ENCODE measurements around the gene BLMH. TPM values are rescaled to one million over a fixed set of nuclear protein-coding genes. Genes with fewer than 3 reads are reported as not detected.

Gene BLMH
- total RNA-seq, 1 experiment from 2014 or later: 51.2 TPM

- no peak overlapping the region for H3K27ac ChIP-seq (ENCODE audit: low read depth, low read length)
- H4K20me1 ChIP-seq (ENCODE audit: insufficient read depth): no peaks in the 10 kb centered on the region
- ATAC-seq (no peak), DNase-seq (ENCODE audit: low read depth, low spot score) (no peak)
- no TSS peak for BruUV-seq (replicated peaks)
- no peaks in the 10 kb centered on the region for H3K79me2 ChIP-seq (ENCODE audit: insufficient read depth, low read length)
- no peak overlapping the region for H3K4me2 ChIP-seq (ENCODE audit: low read length)
- H3K9ac ChIP-seq (ENCODE audit: low read length): no peak overlapping the region
- no peaks in the 10 kb centered on the region for H3K9me3 ChIP-seq (ENCODE audit: control insufficient read depth in 1 of 2, insufficient read depth in 1 of 2, low read depth in 1 of 2, low read length in 2 of 2)
- ChIA-PET RAD21 (ENCODE audit: low non-redundant PET in 1 of 2, low total read pairs in 2 of 2, uncharacterized antibody in 2 of 2, unreplicated experiment in 2 of 2) (no interaction called here), POLR2A (no interaction called here), CTCF (interaction anchor here (1.4 kb wide), 1 partner anchor 170 kb away, joined by 3 read pairs; no protein-coding TSS in a partner anchor)
- H3K36me3 ChIP-seq (ENCODE audit: control insufficient read depth in 1 of 2, insufficient read depth in 2 of 2, low read length in 2 of 2): peaks cover 37 to 42% of the 10 kb centered on the region in 2 experiments; a peak in 3 of 4 replicates
- no peaks in the 10 kb centered on the region for H3K4me1 ChIP-seq (ENCODE audit: control insufficient read depth in 1 of 2, insufficient read depth in 2 of 2, low read length in 2 of 2)
- TF ChIP-seq SRF (IDR thresholded peaks at IDR 0.05; ENCODE audit: low read depth): no peak
- no peak for TF ChIP-seq YY1 (IDR thresholded peaks at IDR 0.05; ENCODE audit: extremely low read depth, insufficient replicate concordance, low read depth, low read length)
- no peak for TF ChIP-seq CBX3 (IDR thresholded peaks at IDR 0.05; ENCODE audit: low read depth)
- no peak for TF ChIP-seq JUND (IDR thresholded peaks at IDR 0.05)
- intact Hi-C loops (cut with micrococcal nuclease): no loop called here
- H2AFZ ChIP-seq (ENCODE audit: low read depth, low read length, poor library complexity, severe bottlenecking): no peak overlapping the region
- no peaks in the 10 kb centered on the region for H3K9me2 ChIP-seq (ENCODE audit: insufficient read depth)
- H3K4me3 ChIP-seq (replicated peaks in 1 of 2; ENCODE audit: low read depth in 1 of 2, low read length in 2 of 2): no peak overlapping the region
- no peaks in the 10 kb centered on the region for H3K27me3 ChIP-seq (ENCODE audit: insufficient read depth, low read length)
Observed at GRCh38 chr17:30274887-30275286, 16.9 kb downstream of the BLMH start.

- H3K79me2 ChIP-seq (ENCODE audit: insufficient read depth, low read length): no peaks in the 10 kb centered on the region
- H3K27me3 ChIP-seq (ENCODE audit: insufficient read depth, low read length): no peaks in the 10 kb centered on the region
- H3K9me3 ChIP-seq (ENCODE audit: control insufficient read depth in 1 of 2, insufficient read depth in 1 of 2, low read depth in 1 of 2, low read length in 2 of 2): no peaks in the 10 kb centered on the region
- H3K27ac ChIP-seq (ENCODE audit: low read depth, low read length): no peak overlapping the region
- intact Hi-C loops (cut with micrococcal nuclease): no loop called here
- DNase-seq (ENCODE audit: low read depth, low spot score): no peak
- CTCF ChIA-PET: no interaction called here
- RAD21 ChIA-PET (ENCODE audit: low non-redundant PET in 1 of 2, low total read pairs in 2 of 2, uncharacterized antibody in 2 of 2, unreplicated experiment in 2 of 2): interaction anchor here in 1 of 2 experiments (0.6 kb wide), 1 partner anchor 7 kb away, joined by 3 read pairs; no protein-coding TSS in a partner anchor
- H2AFZ ChIP-seq (ENCODE audit: low read depth, low read length, poor library complexity, severe bottlenecking): no peak overlapping the region
- H3K4me1 ChIP-seq (ENCODE audit: control insufficient read depth in 1 of 2, insufficient read depth in 2 of 2, low read length in 2 of 2): no peaks in the 10 kb centered on the region
- no peaks in the 10 kb centered on the region for H4K20me1 ChIP-seq (ENCODE audit: insufficient read depth)
- H3K9me2 ChIP-seq (ENCODE audit: insufficient read depth): no peaks in the 10 kb centered on the region
- BruUV-seq (replicated peaks): no TSS peak
- no peak overlapping the region for H3K9ac ChIP-seq (ENCODE audit: low read length)
- ATAC-seq: no peak
- no peak for TF ChIP-seq SIN3A (IDR thresholded peaks at IDR 0.05; ENCODE audit: low read depth)
- no peak for TF ChIP-seq JUND (IDR thresholded peaks at IDR 0.05)
- no peak for TF ChIP-seq ELF1 (IDR thresholded peaks at IDR 0.05; ENCODE audit: borderline replicate concordance, low read depth)
- no peak overlapping the region for H3K4me2 ChIP-seq (ENCODE audit: low read length)
- H3K4me3 ChIP-seq (replicated peaks in 1 of 2; ENCODE audit: low read depth in 1 of 2, low read length in 2 of 2): no peak overlapping the region
- H3K36me3 ChIP-seq (ENCODE audit: control insufficient read depth in 1 of 2, insufficient read depth in 2 of 2, low read length in 2 of 2): peaks cover 32 to 38% of the 10 kb centered on the region in 2 experiments; a peak in 3 of 4 replicates
- POLR2A ChIA-PET: interaction anchor here (0.7 kb wide), 1 partner anchor 8 kb away, joined by 3 read pairs; no protein-coding TSS in a partner anchor
Observed at GRCh38 chr17:30273373-30273772, 18.4 kb downstream of the BLMH start.
